HG02973 (cell line): ENCODE measurements around the gene PEX11G.

Source experiments
- ATAC-seq: cut with Tn5 transposase; IDR thresholded peaks from one replicate; pipeline ENCODE4 v1.9.1; 2021; ENCODE audit warnings: moderate library complexity; ENCODE audit not compliant: unreplicated experiment

PEX11G gene

GRCh38 chr19:7488736-7489353, at the start of gene PEX11G:
PEX11G (minus strand) TSS chr19:7489035; CDS start chr19:7489010, 25 bp downstream.
- peak; percentile 62 for ATAC-seq

- no peak for ATAC-seq
Observed at GRCh38 chr19:7535998-7536695, 47.3 kb upstream of the PEX11G start.

- peak; percentile 49 for ATAC-seq
Observed at GRCh38 chr19:7535047-7535997, 46.5 kb upstream of the PEX11G start, which contains the start of gene PNPLA6. PNPLA6 (plus strand) TSS chr19:7535717; CDS start chr19:7535789, 72 bp downstream.

GRCh38 chr19:7534531-7535046, 45.8 kb upstream of the PEX11G start:
- peak; percentile 6 for ATAC-seq

- no peak for ATAC-seq
Observed at GRCh38 chr19:7533925-7534480, 45.2 kb upstream of the PEX11G start.

GRCh38 chr19:7533281-7533885, 44.5 kb upstream of the PEX11G start:
- ATAC-seq: no peak

GRCh38 chr19:7529610-7530490, 41.0 kb upstream of the PEX11G start:
- ATAC-seq: no peak

- ATAC-seq: no peak
Observed at GRCh38 chr19:7529246-7529600, 40.4 kb upstream of the PEX11G start.

GRCh38 chr19:7528522-7529245, 39.8 kb upstream of the PEX11G start:
- ATAC-seq: no peak

GRCh38 chr19:7528192-7528519, 39.3 kb upstream of the PEX11G start:
- no peak for ATAC-seq

- no peak for ATAC-seq
Observed at GRCh38 chr19:7527516-7528191, 38.8 kb upstream of the PEX11G start.

GRCh38 chr19:7526059-7526929, 37.5 kb upstream of the PEX11G start:
- no peak for ATAC-seq

- no peak for ATAC-seq
Observed at GRCh38 chr19:7524992-7525739, 36.3 kb upstream of the PEX11G start.

- no peak for ATAC-seq
Observed at GRCh38 chr19:7524523-7524922, 35.7 kb upstream of the PEX11G start.

- ATAC-seq: no peak
Observed at GRCh38 chr19:7522923-7523667, 34.3 kb upstream of the PEX11G start.
